Measurements from ENCODE around the gene DTD1.
A peak's percentile ranks its signal among the peaks of the same experiment; 100 is the strongest.

DTD1 gene

GRCh38 chr20:18669241-18670019 lies 81.6 kb downstream of the DTD1 start:
- TF ChIP-seq CTCF (IDR thresholded peaks at IDR 0.05; ENCODE audit: low read depth, low read length): no peak
- DNase-seq: no peak
- Histone ChIP-seq H3K4me1 (peaks cover 8% of the 10 kb centered on the region; the same call in 1 of the 2 replicates), H3K9me3 (no peaks in the 10 kb centered on the region), H3K27me3 (no peaks in the 10 kb centered on the region), H3K36me3 (no peaks in the 10 kb centered on the region), H3K4me3 (ENCODE audit: low read depth, low read length) (no peak overlapping the region)

GRCh38 chr20:18671203-18671710 lies 83.4 kb downstream of the DTD1 start:
- Histone ChIP-seq H3K9me3 (no peaks in the 10 kb centered on the region), H3K36me3 (no peaks in the 10 kb centered on the region), H3K4me1 (peaks cover 8% of the 10 kb centered on the region; the same call in 1 of the 2 replicates), H3K4me3 (ENCODE audit: low read depth, low read length) (no peak overlapping the region), H3K27me3 (no peaks in the 10 kb centered on the region)
- DNase-seq: no peak
- no peak for TF ChIP-seq CTCF (IDR thresholded peaks at IDR 0.05; ENCODE audit: low read depth, low read length)

- Histone ChIP-seq H3K27me3 (no peaks in the 10 kb centered on the region), H3K9me3 (no peaks in the 10 kb centered on the region), H3K4me3 (ENCODE audit: low read depth, low read length) (no peak overlapping the region), H3K4me1 (peaks cover 3% of the 10 kb centered on the region; the same call in 1 of the 2 replicates), H3K36me3 (no peaks in the 10 kb centered on the region)
- TF ChIP-seq CTCF (IDR thresholded peaks at IDR 0.05; ENCODE audit: low read depth, low read length): no peak
- DNase-seq: peak; percentile 64
Observed at GRCh38 chr20:18672834-18673233, 85.0 kb downstream of the DTD1 start.

DNA sequence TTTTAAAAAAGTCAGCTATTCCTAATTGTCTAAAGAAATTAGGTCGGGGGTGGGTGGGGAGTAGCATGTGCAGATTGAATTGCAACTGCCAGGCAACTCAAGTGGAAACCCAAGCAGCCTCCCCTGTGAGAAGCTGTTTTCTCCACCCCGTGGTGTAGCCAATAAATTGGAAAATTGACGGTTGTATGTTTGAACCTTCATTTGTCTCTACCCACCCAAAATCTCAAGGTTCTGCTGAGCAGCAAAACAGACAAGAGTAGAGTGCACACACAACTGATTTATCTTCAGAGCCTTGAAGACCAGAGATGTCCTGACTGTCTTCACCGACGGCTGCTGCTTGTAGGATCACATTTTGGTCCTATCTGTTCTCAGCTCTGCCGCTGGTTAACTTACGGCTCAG lies 88.5 kb downstream of the DTD1 start:
- TF ChIP-seq CTCF (IDR thresholded peaks at IDR 0.05; ENCODE audit: low read depth, low read length): no peak
- H3K36me3 ChIP-seq: no peaks in the 10 kb centered on the region
- H3K4me1 ChIP-seq: peaks cover 5% of the 10 kb centered on the region; the same call in 1 of the 2 replicates
- DNase-seq: no peak
- H3K27me3 ChIP-seq: no peaks in the 10 kb centered on the region
- H3K4me3 ChIP-seq (ENCODE audit: low read depth, low read length): no peak overlapping the region
- H3K9me3 ChIP-seq: no peaks in the 10 kb centered on the region

- no peaks in the 10 kb centered on the region for H3K27me3 ChIP-seq
- DNase-seq: no peak
- no peak for TF ChIP-seq CTCF (IDR thresholded peaks at IDR 0.05; ENCODE audit: low read depth, low read length)
Observed at GRCh38 chr20:18677126-18677525, 89.3 kb downstream of the DTD1 start.

More at GRCh38 chr20:18677126-18677525, 89.3 kb downstream of the DTD1 start:
- peaks cover 5% of the 10 kb centered on the region; the same call in 1 of the 2 replicates for H3K4me1 ChIP-seq
- no peak overlapping the region for H3K4me3 ChIP-seq (ENCODE audit: low read depth, low read length)
- H3K9me3 ChIP-seq: no peaks in the 10 kb centered on the region
- H3K36me3 ChIP-seq: no peaks in the 10 kb centered on the region

All from BE2C (cell line).